Caco-2 (cell line): Measurements from ENCODE around the gene FIZ1. TPM values are rescaled to one million over a fixed set of nuclear protein-coding genes. Genes with fewer than 3 reads are reported as not detected.

Experiments used
- BruUV-seq: library from RNA; stranded (reverse); fragments of 400-500 nt; replicated peaks from 2 replicates; lab custom pipeline; 2021; lab: Mats Ljungman, UMichigan
- CTCF ChIA-PET: fragments of 300-600 bp; sonication (Branson Sonifier 250); formaldehyde crosslinking; loops from one replicate; lab custom pipeline; 2022; ENCODE audit warnings: antibody characterized with exemption; lab: Charles Lee
- POLR2A ChIA-PET: fragments of 300-600 bp; sonication (Branson Sonifier 250); formaldehyde crosslinking; loops from one replicate; lab custom pipeline; 2022; ENCODE audit warnings: antibody characterized with exemption; lab: Charles Lee
- DNase-seq, 2 experiments: peaks; one replicate each; pipeline versions ENCODE4 v3.0.0 to v3.0.0-alpha.2; 2020 to 2022
- H3K27me3 ChIP-seq: replicated peaks from 2 replicates; pipeline ENCODE4 v1.6.0; 2011; ENCODE audit warnings: low read length; ENCODE audit not compliant: control insufficient read depth, insufficient read depth
- H3K36me3 ChIP-seq: 2 replicates; pipeline ENCODE4 v1.5.1; 2011; ENCODE audit warnings: low read length; ENCODE audit not compliant: control insufficient read depth, insufficient read depth
- H3K4me1 ChIP-seq: fragments of 250-450 bp; sonication (Bioruptor Pico); 2 replicates; pipeline ENCODE4 v1.5.1; 2020; ENCODE audit warnings: mild to moderate bottlenecking
- H3K4me3 ChIP-seq: 2 replicates; pipeline ENCODE4 v1.5.1; 2011; ENCODE audit warnings: low read depth, mild to moderate bottlenecking, control low read depth, low read length
- H3K9me3 ChIP-seq: fragments of 250-450 bp; sonication (Bioruptor Pico); 2 replicates; pipeline ENCODE4 v1.5.1; 2020; ENCODE audit warnings: mild to moderate bottlenecking, moderate library complexity
- H3K27ac Mint-ChIP-seq: one replicate; pipeline ENCODE4 v1.8.0; 2022; ENCODE audit warnings: mixed read lengths; ENCODE audit not compliant: unreplicated experiment
- H3K27me3 Mint-ChIP-seq: one replicate; pipeline ENCODE4 v1.8.0; 2022; ENCODE audit warnings: mixed read lengths; ENCODE audit not compliant: insufficient read depth, unreplicated experiment
- H3K36me3 Mint-ChIP-seq: one replicate; pipeline ENCODE4 v1.8.0; 2022; ENCODE audit warnings: mild to moderate bottlenecking, mixed read lengths; ENCODE audit not compliant: insufficient read depth, unreplicated experiment
- H3K4me1 Mint-ChIP-seq: one replicate; pipeline ENCODE4 v1.8.0; 2022; ENCODE audit warnings: low read depth, mixed read lengths; ENCODE audit not compliant: unreplicated experiment
- H3K4me3 Mint-ChIP-seq: one replicate; pipeline ENCODE4 v1.8.0; 2022; ENCODE audit warnings: mild to moderate bottlenecking, moderate library complexity, mixed read lengths; ENCODE audit not compliant: unreplicated experiment
- H3K9me3 Mint-ChIP-seq: one replicate; pipeline ENCODE4 v1.8.0; 2022; ENCODE audit warnings: mixed read lengths; ENCODE audit not compliant: unreplicated experiment
- CTCF ChIP-seq, 2 experiments: fragments of 200-600 bp in 1 of 2; IDR thresholded peaks; 1 replicate in 1 of 2; 2 replicates in 1 of 2; pipeline versions ENCODE4 v1.5.1 to v1.8.0; 2011 to 2022; ENCODE audit warnings: antibody characterized with exemption in 1 of 2, control low read depth in 1 of 2, inconsistent platforms in 1 of 2, low read depth in 1 of 2, low read length in 1 of 2, mild to moderate bottlenecking in 1 of 2, moderate library complexity in 1 of 2; ENCODE audit not compliant: insufficient read depth in 1 of 2, severe bottlenecking in 1 of 2, unreplicated experiment in 1 of 2
- intact Hi-C: fragments of 100-400 bp; cut with micrococcal nuclease; formaldehyde crosslinking; loops from one replicate; pipeline ENCODE4 v1.10.0; 2022; ENCODE audit not compliant: unreplicated experiment
- total RNA-seq: library from RNA; stranded (reverse); gene quantifications from 2 replicates; pipeline ENCODE4 v1.2.3, GENCODE V29; 2022

The FIZ1 gene
- total RNA-seq, 1 experiment from 2014 or later: 27.2 TPM

- no peak for TF ChIP-seq CTCF (IDR thresholded peaks at IDR 0.05; ENCODE audit: insufficient read depth in 1 of 2, low read depth in 1 of 2, low read length in 1 of 2, severe bottlenecking in 1 of 2, unreplicated experiment in 1 of 2)
- Mint-ChIP-seq H3K27ac (peak overlapping the region; percentile 46), H3K27me3 (no peaks in the 10 kb centered on the region), H3K36me3 (peaks cover 35% of the 10 kb centered on the region), H3K4me1 (peaks cover 27% of the 10 kb centered on the region), H3K4me3 (peak overlapping the region; percentile 85), H3K9me3 (no peaks in the 10 kb centered on the region)
- DNase-seq: peak; percentile 84 to 86
- POLR2A ChIA-PET: interaction anchor here (0.6 to 2.0 kb wide), 7 partner anchors 17 to 242 kb away, joined by 3 to 27 read pairs (median 6); partner anchors contain the start of genes FIZ1, KMT5C, U2AF2 and ZNF628
- H3K4me3 ChIP-seq: peak overlapping the region; percentile 68
- CTCF ChIA-PET: interaction anchor here (0.6 to 3.1 kb wide), 13 partner anchors 9 to 441 kb away, joined by 3 to 16 read pairs (median 6); partner anchors contain the start of genes FIZ1, NAT14, ZNF524 and ZNF865
- intact Hi-C loops: loop anchor here (1.0 to 2.0 kb wide), 6 partner anchors 17 to 65 kb away; partner anchors contain the start of genes FIZ1, ZNF784 and ZNF865
- H3K4me1 ChIP-seq: peaks cover 22% of the 10 kb centered on the region
- no TSS peak for BruUV-seq
- H3K36me3 ChIP-seq: no peaks in the 10 kb centered on the region; the same call in 1 of the 2 replicates
- no peaks in the 10 kb centered on the region for H3K9me3 ChIP-seq
- no peaks in the 10 kb centered on the region for H3K27me3 ChIP-seq
Measured at GRCh38 chr19:55581823-55582223, 17.5 kb downstream of the FIZ1 start.

- intact Hi-C loops: loop anchor here (1.0 to 2.0 kb wide), 5 partner anchors 24 to 64 kb away; partner anchors contain the start of genes ZNF784 and ZNF865
- peak; percentile 66 to 73 for DNase-seq
- ChIA-PET CTCF (interaction anchor here (0.6 to 3.1 kb wide), 12 partner anchors 8 to 440 kb away, joined by 3 to 16 read pairs (median 6); partner anchors contain the start of genes FIZ1, NAT14, ZNF524 and ZNF865), POLR2A (interaction anchor here (0.8 to 2.0 kb wide), 6 partner anchors 18 to 242 kb away, joined by 3 to 27 read pairs (median 7); partner anchors contain the start of genes FIZ1, KMT5C, U2AF2 and ZNF784)
- H3K27ac Mint-ChIP-seq: peak overlapping the region; percentile 46
- peaks cover 27% of the 10 kb centered on the region for H3K4me1 Mint-ChIP-seq
- peak overlapping the region; percentile 85 for H3K4me3 Mint-ChIP-seq
- TSS peak; percentile 74 for BruUV-seq
- peaks cover 36% of the 10 kb centered on the region for H3K36me3 Mint-ChIP-seq
- H3K4me3 ChIP-seq: peak overlapping the region; percentile 68
- no peaks in the 10 kb centered on the region for H3K27me3 ChIP-seq
- H3K9me3 ChIP-seq: no peaks in the 10 kb centered on the region
- peaks cover 19% of the 10 kb centered on the region for H3K4me1 ChIP-seq
- H3K36me3 ChIP-seq: no peaks in the 10 kb centered on the region; the same call in 1 of the 2 replicates
- no peaks in the 10 kb centered on the region for H3K27me3 Mint-ChIP-seq
- no peak for TF ChIP-seq CTCF (IDR thresholded peaks at IDR 0.05; ENCODE audit: insufficient read depth in 1 of 2, low read depth in 1 of 2, low read length in 1 of 2, severe bottlenecking in 1 of 2, unreplicated experiment in 1 of 2)
- no peaks in the 10 kb centered on the region for H3K9me3 Mint-ChIP-seq
Measured at GRCh38 chr19:55581145-55581822, 18.0 kb downstream of the FIZ1 start.

DNA sequence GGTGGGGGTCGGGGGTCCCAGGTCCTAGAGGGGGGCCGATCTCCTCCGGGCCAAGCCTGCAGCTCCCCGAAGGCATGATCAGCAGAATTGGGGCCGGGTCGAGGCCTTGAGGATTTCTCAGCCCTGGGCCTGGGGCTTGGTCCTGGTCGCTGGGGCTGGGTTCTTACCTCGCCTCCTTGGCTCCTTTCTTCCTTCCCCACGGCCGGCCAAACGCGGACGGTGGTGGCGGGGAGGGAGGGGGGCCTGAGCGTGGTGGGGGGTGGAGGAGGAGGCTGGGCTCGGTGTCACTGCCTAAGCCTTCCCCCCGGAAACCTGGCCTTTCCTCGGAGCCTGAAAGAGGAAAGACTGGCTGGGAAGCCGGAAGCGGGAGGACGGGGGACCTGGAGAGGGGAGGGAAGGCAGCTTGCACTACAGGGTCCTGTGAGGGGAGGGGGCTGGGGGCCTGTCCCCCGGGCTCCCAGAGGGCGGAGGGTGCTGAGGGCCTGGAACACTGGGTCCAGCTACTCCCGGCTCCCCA lies 18.6 kb downstream of the FIZ1 start, which contains the start of gene ZNF579:
Gene ZNF579 (minus strand): TSS at position 221 of the 517 bp plus-strand sequence. CDS start 1,209 bp downstream, outside the sequence.
- H3K27me3 Mint-ChIP-seq: no peaks in the 10 kb centered on the region
- H3K9me3 Mint-ChIP-seq: no peaks in the 10 kb centered on the region
- Histone ChIP-seq H3K4me1 (peaks cover 19% of the 10 kb centered on the region), H3K4me3 (peak within 1 kb of the TSS; percentile 68), H3K9me3 (no peaks in the 10 kb centered on the region), H3K27me3 (no peaks in the 10 kb centered on the region), H3K36me3 (no peaks in the 10 kb centered on the region; the same call in 1 of the 2 replicates)
- intact Hi-C loops: loop anchor here (1.0 to 2.0 kb wide), 5 partner anchors 25 to 64 kb away; partner anchors contain the start of genes ZNF784 and ZNF865
- peaks cover 27% of the 10 kb centered on the region for H3K4me1 Mint-ChIP-seq
- peak within 1 kb of the TSS; percentile 85 for H3K4me3 Mint-ChIP-seq
- H3K36me3 Mint-ChIP-seq: peaks cover 42% of the 10 kb centered on the region
- no TSS peak for BruUV-seq
- ChIA-PET CTCF (interaction anchor here (0.6 to 3.1 kb wide), 8 partner anchors 8 to 440 kb away, joined by 3 to 16 read pairs (median 6); partner anchors contain the start of genes FIZ1, ZNF524 and ZNF865), POLR2A (interaction anchor here (1.0 to 2.0 kb wide), 3 partner anchors 18 to 44 kb away, joined by 3 to 27 read pairs (median 6); partner anchors contain the start of genes FIZ1 and ZNF784)
- DNase-seq: peak; percentile 93
- no peak for TF ChIP-seq CTCF (IDR thresholded peaks at IDR 0.05; ENCODE audit: insufficient read depth in 1 of 2, low read depth in 1 of 2, low read length in 1 of 2, severe bottlenecking in 1 of 2, unreplicated experiment in 1 of 2)
- peak within 1 kb of the TSS; percentile 46 for H3K27ac Mint-ChIP-seq
